ENCODE results near the gene PPCDC.

PPCDC gene, protein sequence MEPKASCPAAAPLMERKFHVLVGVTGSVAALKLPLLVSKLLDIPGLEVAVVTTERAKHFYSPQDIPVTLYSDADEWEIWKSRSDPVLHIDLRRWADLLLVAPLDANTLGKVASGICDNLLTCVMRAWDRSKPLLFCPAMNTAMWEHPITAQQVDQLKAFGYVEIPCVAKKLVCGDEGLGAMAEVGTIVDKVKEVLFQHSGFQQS

DNA sequence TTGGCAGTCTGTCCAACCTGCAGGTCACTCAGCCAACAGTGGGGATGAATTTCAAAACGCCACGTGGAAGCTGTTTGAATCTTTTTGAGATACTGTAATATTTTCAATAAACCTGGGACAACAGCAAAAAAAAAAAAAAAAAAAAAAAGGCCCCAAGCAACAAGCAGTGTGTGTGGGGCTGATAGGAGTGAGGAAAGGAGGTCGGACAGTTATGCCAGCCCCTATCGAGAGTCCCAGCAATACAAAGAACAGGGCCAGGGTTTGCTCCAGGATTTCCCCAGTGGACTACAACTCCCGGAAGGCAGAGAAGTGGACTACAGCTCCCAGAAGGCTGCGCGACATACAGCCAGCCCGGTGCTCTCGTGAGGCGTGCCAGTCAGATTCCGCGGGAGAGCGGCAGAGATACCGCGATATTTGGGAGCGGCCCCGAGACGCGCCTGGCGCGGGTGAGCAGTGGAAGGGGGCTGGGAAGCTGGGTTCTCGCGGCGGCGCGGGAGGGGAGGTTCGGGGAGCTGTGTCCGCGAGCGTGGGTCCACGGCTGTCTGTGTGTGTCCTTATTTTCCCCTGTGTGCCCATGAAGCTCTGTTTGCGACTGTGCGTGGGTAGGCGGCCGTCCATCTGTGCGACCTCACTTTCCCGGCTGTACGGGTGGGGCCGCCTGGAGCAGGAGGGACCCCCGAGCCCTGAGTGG is at the start of gene PPCDC:
Gene PPCDC (plus strand): TSS at position 410 of the 691 bp plus-strand sequence. CDS start 4,729 bp downstream, outside the sequence.
- peak; percentile 88 for DNase-seq (ENCODE audit: low read depth, low spot score)

DNA sequence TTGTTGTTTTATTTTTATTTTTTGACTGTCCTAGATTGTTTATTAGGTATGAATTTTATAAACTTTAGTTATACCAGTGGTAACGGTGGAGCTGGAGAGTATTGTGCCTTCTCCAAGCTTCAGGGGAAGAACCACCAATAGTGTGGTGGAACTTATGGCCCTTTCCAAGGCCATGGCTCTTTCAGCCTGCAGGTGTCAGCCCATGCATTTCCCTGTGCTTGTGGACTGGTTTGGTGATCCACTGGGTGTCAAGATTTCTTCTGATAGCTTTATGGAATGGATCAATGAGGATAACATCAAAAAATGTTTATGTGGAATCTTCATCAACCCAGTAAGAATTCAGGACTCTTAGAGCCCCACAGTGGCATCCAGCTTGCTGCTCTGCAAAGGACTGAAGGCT is 47.2 kb upstream of the PPCDC start:
- DNase-seq (ENCODE audit: low read depth, low spot score): no peak

DNA sequence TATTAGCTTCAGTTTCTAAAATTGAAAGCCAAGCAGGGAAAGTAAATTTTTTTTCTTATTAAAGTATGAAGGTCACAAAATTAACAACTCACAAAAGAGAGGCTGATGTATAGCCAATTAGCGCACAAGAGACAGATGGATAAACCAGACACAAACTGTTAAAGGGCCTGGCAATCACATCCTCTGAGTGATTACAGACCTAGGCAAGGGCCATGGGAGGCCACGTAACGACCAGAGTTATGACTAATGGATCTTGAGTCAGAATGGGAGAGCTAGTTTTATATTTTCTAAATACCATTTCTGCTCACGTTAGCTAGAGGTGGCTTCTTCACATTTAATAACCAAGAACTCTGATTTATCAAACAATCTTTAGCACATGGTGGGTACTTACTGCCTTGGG is 45.8 kb upstream of the PPCDC start:
- DNase-seq (ENCODE audit: low read depth, low spot score): no peak

DNA sequence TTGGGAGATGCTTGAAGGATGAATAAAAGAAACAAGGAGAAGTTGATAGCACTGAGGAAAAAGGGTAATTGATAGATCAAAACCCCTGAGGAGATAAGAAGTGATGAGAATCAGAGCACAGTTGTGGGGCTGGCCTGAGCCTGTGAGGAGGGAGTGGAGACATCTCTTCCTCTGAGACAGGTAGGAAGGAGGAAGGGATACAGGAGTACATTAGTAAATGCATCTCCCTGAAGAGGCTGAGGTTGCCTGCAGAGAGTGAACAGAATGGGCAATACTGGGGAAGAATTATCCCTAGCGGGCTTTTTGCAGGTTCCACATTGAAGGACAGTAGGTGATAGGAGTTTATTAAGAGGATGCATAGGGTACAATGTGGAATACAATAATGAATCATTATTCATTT is 45.3 kb upstream of the PPCDC start:
- DNase-seq (ENCODE audit: low read depth, low spot score): no peak

DNA sequence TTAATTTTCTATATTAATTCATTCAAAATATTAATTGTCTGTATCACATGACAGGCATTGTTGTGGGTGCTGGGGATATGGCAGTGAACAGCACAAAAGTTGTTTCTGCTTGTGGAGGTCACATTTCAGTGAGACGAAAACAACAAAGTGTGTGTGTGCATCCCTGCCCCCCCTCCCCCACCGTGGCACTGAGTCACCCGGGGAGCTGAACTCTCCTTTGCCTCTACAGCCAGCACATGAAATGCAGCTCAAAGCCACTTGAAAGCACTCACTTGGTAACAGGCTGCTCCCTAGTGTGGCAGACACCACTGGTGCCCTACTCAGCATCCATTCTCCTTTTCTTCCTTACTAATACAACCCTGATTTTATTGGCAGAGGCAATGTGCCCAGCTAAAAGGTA is 44.9 kb upstream of the PPCDC start:
- no peak for DNase-seq (ENCODE audit: low read depth, low spot score)

DNA sequence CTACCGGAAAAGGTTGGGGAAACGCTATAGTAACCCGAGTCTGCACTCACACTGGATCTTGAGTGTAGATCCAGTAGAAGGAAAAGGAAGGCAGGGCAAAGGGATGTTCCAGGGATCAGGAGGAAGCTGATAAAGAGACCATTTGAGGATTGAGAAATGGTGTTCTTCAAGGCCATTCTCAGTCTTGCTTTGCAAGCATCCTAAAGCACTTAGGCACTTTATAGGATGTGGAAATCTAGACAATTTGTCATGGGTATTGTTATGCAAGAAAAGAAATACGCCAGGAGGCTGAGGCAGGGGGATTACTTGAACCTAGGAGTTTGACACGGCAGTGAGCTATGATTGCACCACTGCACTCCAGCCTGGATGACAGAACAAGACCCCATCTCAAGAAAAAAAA is 41.2 kb upstream of the PPCDC start:
- no peak for DNase-seq (ENCODE audit: low read depth, low spot score)

DNA sequence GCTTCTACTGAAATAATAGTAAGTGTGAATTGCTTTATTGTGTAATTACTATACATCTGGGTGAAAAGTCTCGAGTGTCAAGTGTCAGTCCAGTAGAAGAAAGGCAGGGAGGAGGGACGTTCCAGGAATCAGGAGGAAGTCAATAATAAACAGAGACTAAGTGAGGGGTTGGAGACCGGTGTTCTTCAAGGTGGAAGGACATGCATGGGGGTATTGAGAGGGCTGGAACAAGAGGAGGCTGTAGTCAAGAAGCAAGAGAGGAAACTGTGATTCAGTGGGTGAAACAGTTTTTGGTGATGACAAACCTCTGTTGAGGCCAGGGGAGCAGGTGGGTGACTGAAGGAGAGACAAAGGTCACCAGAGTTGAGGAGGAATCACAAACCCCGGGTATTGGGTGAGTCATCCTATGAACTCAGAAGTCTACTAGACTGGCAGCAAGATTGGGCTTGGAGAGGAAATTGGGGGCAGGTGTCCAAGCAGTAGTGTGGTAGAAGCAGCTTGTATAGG is 39.6 kb upstream of the PPCDC start:
- no peak for DNase-seq (ENCODE audit: low read depth, low spot score)

DNA sequence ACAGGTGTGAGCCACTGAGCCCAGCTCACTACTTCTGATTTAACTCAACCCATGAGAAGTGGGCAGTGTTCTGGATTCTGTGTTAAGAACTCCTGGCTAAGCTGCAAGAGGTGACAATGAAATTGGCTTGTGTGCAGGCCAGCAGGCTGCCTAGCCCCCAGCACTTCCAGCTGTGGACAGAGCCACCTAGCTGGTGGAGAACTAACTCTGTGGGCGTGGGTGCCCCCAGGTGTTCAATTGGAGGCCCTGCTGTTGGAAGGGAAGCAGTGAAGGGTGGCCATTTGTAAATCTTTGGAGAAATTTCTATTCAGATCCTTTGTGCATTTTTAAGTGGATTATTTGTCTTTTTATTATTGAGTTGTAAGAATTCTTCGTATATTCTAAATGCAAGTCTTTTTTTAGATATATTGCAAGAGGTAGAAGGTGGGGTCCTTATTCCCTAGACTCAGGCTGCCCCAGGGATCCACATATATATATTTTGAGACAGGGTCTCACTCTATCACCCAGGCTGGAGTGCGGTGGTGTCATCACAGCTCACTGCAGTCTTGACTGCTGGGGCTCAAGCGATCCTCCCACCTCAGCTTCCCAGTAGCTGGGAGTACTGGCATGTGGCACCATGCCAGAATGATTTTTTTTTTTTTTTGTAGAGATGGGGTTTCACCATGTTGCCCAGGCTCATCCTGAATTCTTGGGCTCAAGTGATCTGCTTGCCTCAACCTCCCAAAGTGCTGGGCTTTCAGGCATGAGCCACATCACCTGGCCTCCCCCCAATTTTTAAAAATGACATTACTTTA is 35.2 kb upstream of the PPCDC start:
- DNase-seq (ENCODE audit: low read depth, low spot score): no peak

DNA sequence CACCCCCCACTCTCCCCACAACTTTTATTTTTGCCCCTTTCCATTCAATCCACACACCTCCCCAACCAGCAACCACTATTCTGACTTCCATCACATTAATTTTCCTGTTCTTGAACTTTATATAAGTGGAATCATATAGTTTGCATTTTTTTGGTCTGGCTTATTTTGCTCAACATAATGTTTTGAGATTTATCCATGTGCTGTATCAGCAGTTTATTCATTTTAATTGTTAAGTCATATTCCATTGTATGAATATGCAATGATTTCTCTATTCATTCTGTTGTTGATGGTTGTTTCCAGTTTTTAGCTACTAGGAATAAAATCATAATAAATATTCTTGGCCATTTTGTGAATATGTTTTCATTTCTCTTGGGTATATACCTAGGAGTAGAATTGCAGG is 33.9 kb upstream of the PPCDC start:
- DNase-seq (ENCODE audit: low read depth, low spot score): no peak

DNA sequence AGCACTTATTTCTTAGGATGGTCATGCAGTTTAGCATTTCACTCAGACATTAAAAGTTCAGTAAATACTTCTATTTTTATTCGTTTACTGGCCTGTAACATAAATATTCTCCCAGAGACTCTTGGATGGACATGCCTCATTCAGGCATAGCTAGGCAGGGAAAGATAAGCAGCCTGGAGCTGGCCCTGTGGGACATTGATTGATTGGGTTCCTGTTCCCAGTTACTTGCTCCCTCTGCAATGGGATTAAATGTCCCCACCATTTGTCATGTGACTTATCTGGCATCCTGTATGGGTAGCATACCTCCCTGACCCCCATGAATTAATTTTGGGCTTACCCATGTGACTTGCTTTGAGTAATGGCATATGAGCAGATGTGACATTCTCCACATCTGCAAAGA is 30.8 kb upstream of the PPCDC start:
- no peak for DNase-seq (ENCODE audit: low read depth, low spot score)

DNA sequence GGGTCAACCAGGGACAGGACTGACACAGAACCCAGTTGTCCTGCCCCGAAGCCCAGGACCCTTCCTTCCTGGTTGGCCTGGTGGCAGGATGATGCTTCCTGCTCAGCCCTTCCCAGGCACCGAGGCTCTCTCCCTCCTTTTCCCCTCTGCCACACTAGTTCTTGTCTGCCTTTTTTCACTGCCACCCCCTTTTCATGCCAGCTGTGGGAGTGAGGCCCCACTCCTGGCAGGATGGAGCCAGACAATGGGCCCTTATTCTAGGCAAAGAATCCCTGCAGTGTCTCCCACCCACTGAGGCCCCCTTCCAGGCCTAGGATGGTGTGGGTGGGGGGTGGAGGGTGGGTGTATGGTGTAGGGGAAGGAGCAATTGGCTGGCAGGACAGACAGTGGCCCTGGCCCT is 29.2 kb upstream of the PPCDC start:
- DNase-seq (ENCODE audit: low read depth, low spot score): no peak

DNA sequence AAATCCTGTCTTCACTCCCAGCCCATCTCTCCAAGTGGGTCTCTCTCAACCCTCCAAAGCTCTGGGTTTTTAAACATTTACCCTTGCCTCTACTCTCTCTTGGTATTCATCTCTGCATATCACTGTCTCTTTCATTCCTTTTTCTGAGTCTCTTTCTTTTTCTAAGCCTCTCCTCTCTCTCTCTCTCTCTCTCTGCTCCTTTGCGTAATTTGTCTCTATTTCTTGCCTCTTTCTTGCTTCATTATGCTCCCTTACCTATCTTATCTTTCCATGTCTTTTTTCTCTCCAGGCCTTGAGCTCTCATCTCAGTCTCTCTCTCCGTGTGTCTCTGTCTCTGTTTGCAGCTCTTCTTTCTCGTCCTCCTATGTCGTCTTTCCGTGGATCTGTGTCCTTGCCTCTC is 28.7 kb upstream of the PPCDC start:
- no peak for DNase-seq (ENCODE audit: low read depth, low spot score)

DNA sequence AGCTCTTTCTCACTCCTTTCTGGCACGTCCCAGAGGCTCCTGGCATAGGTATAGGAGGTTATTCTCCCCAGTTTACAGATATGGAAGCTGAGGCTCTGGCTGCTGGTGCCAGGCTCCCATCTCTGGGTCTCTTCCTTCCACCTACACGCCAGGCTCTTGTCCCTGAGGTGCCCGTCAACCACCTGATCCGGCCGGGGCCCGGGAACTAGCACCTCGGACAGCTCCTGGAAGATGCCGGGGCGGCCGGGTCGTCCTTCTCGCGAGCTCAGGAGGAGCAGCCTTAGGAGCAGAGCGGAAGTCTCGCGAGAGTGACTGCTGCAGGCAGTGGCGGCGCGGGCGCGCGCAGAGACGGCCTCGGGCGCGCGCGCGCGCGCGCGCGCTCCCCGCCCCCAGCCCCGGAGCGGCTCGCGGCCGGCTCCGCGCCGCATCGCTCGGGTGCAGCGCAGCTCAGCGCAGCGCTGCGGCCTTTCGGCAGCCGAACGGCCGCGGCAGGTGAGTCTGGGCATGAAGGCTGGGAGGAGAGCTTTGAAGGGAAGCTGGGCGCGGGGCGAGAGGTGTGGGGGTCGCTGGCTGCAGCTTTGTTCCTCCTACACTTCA is 28.1 kb upstream of the PPCDC start, which contains the start of gene SCAMP5:
Gene SCAMP5 (plus strand): TSS at position 382 of the 597 bp plus-strand sequence. CDS start 16,277 bp downstream, outside the sequence.
- DNase-seq (ENCODE audit: low read depth, low spot score): peak; percentile 68

DNA sequence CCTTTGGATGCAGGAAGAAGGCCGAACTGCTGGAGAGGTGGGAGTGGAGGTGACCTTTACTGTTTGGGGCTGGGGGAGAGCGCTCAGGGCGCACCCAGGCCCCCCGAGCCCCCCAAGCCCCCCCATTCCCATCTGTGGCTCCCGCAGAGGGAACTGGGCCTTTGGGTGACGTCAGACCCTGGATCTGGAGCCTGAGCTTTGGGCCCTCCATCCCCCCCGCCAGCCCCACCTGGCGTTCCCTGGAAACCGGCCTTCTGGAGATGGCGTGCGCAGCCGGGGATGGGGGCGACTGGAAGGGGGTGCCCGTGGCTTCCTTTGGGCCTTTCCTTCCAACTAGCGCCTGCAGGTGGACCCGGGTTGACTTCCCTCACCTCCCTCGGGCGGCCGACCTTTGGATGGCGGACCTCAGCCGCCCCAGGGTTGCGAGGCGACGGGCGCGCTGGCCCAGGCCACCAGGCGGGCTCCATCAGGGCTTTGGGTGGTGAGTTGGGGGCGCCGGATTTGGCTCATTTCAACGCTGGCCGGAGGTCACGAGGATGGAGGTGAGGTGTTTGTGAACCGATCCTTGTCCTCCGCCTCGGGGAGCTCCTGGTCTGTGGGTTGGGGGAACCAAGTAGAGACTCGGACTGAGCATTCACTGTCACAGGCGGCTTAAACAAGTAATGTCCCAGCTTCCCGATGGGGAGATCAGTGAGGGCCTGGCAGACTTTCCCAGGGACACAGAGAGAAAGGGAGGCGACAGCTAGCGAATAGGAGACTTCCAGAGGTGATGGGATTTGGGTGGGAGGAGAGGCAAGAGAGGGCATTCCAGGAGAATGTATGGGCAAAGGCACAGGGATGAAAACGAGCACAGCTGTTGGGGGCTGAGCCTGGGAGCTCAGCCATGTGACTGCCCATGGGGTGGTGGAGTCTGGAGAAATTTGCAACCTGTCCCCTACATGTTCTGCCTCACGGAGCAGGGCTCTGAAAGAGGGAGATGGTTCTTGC is 27.3 kb upstream of the PPCDC start:
- no peak for DNase-seq (ENCODE audit: low read depth, low spot score)

DNA sequence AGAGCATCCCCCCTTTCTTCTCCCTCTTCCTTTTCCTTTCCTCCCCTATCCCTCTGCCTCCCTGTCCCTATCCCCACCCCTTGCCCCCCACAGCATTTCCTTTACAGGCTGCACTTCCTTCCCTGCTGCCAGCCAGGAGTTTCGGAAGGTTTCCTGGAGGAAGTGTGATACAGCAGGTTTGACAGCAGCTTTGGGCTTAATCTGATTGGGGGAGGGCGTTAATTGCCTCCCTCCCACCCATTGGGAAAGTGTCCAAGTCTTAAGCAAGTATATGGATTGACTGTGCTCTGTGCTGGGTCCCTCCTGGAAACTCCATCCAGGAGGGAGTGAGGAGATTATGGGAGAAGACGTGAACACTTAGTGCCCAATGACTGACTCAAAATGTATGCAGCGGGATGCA is 26.2 kb upstream of the PPCDC start:
- DNase-seq (ENCODE audit: low read depth, low spot score): no peak

DNA sequence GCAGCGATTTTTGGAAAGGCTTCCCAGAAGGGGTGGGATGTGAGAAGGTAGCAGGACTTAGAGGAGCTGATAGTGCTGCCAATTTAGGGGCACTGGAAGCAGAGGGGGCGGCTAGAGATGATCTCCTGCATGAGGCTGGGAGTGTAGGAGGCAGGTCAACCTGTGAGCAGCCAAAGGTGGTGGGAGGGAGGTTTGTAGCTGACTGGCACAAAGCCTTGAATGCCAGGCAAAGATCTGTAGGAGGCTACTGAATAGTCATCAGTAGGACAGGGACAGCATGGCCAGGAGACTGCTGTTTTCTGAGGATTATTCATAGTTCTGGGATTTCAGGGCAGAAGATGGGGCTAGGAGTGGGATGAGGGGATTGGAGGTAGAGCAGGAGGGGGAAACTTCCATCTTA is 25.8 kb upstream of the PPCDC start:
- DNase-seq (ENCODE audit: low read depth, low spot score): no peak

DNA sequence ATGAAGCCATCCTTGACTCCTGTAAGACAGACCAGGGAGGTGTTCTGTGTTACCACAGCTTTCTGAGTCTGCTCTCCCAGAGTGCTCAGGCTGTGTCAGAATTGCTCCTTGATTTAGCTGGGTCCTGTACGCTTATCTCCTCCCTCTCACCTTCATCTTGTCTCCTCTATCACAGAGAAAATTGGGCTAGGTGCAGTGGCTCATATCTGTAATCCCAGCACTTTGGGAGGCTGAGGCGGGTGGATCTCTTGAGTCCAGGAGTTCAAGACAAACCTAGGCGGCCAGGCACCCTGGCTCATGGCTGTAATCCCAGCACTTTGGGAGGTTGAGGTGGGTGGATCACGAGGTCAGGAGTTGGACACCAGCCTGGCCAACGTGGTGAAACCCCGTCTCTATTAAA is 22.1 kb upstream of the PPCDC start:
- DNase-seq (ENCODE audit: low read depth, low spot score): no peak

DNA sequence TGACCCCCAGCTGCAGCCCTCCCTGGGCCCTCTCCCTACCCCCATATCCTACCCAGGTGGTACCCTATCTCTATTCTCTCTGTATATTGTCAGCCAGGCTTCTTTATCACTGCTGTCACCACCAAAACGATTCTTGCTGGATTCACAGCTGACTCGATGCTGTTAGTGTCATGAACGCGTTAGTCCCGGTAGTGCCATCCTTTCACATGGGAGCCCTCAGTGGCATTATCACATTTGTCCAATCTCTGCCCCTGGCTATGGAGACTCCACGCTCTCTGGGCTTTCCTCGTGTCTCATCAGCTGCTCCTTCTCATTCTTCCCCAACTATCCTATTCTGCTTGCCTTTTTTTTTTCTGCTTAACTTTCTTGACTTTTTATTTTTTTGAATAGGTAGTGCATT is 21.0 kb upstream of the PPCDC start:
- DNase-seq (ENCODE audit: low read depth, low spot score): no peak

DNA sequence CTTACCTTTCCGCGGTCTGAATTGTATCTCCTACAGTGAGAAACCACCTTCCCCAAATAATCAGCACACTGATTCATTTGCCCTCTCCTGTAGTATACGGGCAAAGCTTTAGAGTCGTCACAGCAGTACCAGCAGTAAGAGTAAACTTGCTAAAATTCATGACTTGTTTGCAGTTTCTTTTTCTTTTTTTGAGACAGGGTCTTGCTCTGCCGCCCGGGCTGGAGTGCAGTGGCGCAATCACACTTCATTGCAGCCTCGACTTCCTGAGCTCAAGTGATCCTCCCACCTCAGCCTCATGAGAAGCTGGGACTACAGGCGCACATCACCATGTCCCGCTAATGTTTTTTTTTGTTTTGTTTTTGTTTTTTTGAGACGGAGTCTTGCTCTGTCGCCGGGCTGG is 16.2 kb upstream of the PPCDC start:
- DNase-seq (ENCODE audit: low read depth, low spot score): no peak

DNA sequence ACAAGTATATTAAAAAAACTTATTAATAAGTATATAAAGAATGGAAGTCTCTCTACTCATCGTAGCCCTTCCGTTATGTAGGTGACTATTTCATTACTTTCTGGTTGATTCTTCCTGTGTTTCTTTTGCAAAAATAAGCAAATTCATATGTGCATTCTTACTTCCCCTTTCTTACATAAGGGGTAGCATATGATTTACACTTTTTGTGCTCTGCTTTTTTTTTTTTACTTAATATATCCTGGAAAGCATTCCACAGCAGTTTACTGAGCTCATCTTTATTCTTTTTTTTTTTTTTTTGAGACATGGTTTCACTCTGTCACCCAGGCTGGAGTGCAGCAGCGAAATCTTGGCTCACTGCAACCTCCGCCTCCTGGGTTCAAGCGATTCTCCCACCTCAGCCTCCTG is 15.2 kb upstream of the PPCDC start:
- DNase-seq (ENCODE audit: low read depth, low spot score): no peak

Measured in smooth muscle cell of the brain vasculature (primary cell).